Progenitor cell of endocrine pancreas (in vitro differentiated cells): ENCODE measurements around the gene SMCO2. TPM values are rescaled to one million over a fixed set of nuclear protein-coding genes. Genes with fewer than 3 reads are reported as not detected.

Experiments
- DNase-seq: peaks from one replicate; pipeline ENCODE4 v3.0.0; 2021; ENCODE audit warnings: low spot score; ENCODE audit not compliant: unreplicated experiment
- H3K27ac Mint-ChIP-seq: 2 replicates; pipeline ENCODE4 v1.8.0; 2021; ENCODE audit warnings: mild to moderate bottlenecking, moderate library complexity, mixed read lengths
- H3K27me3 Mint-ChIP-seq: 2 replicates; pipeline ENCODE4 v1.8.0; 2021; ENCODE audit warnings: mixed read lengths
- H3K36me3 Mint-ChIP-seq: 2 replicates; pipeline ENCODE4 v1.8.0; 2022; ENCODE audit warnings: mixed read lengths; ENCODE audit not compliant: insufficient read depth
- H3K4me1 Mint-ChIP-seq: 2 replicates; pipeline ENCODE4 v1.8.0; 2021; ENCODE audit warnings: low read depth, mixed read lengths
- H3K4me3 Mint-ChIP-seq: 2 replicates; pipeline ENCODE4 v1.8.0; 2021; ENCODE audit warnings: low read depth, mild to moderate bottlenecking, moderate library complexity, mixed read lengths
- H3K9me3 Mint-ChIP-seq: 2 replicates; pipeline ENCODE4 v1.8.0; 2021; ENCODE audit warnings: low read depth, mixed read lengths
- total RNA-seq: library from RNA; stranded (reverse); gene quantifications from 2 replicates; pipeline ENCODE4 v1.2.1, GENCODE V29; 2021
- TF ChIP-seq, protein P1 (sequence below): fragments of 200-600 bp; sonication (generic); IDR thresholded peaks from one replicate; pipeline ENCODE4 v1.5.0; 2021; ENCODE audit warnings: antibody characterized with exemption, mild to moderate bottlenecking; ENCODE audit not compliant: unreplicated experiment

Gene SMCO2
- total RNA-seq, 1 donor from 2014 or later, result 1.4 TPM

DNA sequence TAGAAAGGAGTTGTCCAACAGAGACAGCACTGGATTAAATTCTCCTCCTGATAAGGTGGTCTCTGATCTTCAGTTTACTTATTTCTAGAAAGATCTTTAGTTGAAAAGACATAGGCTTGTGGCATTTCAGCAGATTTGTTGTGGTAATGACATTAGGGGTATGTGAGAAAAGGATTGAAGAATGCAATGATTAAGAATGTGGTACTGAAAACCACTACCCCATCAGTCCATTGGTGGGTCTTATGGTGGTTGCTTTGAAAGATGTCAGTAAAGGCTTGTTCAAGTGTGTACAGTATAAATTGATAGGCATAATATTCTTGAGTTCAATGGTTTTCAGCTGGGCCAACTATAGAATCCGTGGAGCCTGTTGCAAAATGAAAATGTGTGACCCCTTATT lies 88.2 kb downstream of the SMCO2 start:
- no peak overlapping the region for H3K4me3 Mint-ChIP-seq
- peaks cover 9% of the 10 kb centered on the region for H3K9me3 Mint-ChIP-seq
- peaks cover 7% of the 10 kb centered on the region for H3K4me1 Mint-ChIP-seq
- no peak overlapping the region for H3K27ac Mint-ChIP-seq
- no peak for DNase-seq
- TF ChIP-seq, protein P1, sequence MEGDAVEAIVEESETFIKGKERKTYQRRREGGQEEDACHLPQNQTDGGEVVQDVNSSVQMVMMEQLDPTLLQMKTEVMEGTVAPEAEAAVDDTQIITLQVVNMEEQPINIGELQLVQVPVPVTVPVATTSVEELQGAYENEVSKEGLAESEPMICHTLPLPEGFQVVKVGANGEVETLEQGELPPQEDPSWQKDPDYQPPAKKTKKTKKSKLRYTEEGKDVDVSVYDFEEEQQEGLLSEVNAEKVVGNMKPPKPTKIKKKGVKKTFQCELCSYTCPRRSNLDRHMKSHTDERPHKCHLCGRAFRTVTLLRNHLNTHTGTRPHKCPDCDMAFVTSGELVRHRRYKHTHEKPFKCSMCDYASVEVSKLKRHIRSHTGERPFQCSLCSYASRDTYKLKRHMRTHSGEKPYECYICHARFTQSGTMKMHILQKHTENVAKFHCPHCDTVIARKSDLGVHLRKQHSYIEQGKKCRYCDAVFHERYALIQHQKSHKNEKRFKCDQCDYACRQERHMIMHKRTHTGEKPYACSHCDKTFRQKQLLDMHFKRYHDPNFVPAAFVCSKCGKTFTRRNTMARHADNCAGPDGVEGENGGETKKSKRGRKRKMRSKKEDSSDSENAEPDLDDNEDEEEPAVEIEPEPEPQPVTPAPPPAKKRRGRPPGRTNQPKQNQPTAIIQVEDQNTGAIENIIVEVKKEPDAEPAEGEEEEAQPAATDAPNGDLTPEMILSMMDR, result no peak
- H3K36me3 Mint-ChIP-seq, result peaks cover 23% of the 10 kb centered on the region
- H3K27me3 Mint-ChIP-seq, result no peaks in the 10 kb centered on the region

DNA sequence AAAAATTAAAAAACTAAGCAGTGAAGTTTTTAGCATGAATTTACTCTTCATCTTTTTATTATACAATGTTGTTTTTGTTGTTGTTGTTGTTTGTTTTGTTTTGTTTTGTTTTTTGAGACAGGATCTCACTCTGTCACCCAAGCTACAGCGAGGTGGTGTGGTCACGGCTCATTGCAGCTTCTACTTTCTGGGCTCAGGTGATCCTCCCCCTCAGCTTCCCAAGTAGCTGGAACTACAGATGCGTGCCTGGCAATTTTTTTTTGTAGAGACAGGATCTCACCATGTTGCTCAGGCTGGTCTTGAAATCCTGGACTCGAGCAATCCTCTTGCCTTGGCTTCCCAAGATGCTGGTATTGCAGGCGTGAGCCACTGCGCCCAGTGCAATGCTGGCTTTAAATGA lies 88.8 kb downstream of the SMCO2 start:
- Mint-ChIP-seq H3K4me3 (no peak overlapping the region), H3K27me3 (no peaks in the 10 kb centered on the region), H3K36me3 (peaks cover 22% of the 10 kb centered on the region), H3K27ac (no peak overlapping the region), H3K4me1 (peaks cover 5% of the 10 kb centered on the region), H3K9me3 (peaks cover 9% of the 10 kb centered on the region)
- TF ChIP-seq, protein P1, result no peak
- no peak for DNase-seq

DNA sequence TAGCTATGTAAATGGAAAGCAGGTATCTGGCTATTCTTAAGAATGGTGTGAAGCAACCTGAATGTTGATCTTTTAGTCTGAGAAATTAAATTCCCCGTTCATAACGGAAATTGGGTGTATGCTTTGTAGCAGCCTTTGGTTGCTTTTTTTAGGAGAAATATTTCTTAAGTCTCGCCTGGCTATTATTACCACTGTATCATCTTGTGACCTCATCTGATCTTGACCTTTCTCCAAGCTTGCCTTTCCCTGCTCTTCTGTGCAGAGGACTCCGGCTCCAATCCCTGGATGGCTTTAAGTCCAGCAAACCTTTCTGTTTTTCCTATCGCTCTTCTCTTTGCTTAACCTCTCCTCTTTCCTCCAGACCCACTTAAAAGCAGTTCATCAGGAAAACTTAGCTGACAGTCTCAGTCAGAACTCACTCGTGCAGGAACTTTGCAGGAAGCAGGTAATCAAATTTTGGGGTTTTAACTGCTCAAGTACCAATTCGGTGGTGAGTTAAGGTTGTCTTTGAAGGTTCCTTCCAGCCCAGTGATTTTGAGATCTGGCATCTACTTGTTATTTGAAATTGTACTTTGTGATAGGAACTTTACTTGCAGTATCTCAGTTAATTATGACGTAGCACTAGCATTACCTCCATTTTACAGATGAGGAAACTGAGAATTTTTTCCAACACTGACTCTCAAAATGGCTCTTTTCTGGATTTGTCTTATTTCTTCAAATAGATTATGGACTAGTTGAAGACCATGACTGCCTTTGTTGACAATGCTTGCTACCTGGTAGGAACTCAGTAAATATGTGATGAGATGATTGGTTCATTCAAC lies 91.5 kb downstream of the SMCO2 start:
- H3K9me3 Mint-ChIP-seq, result peaks cover 9% of the 10 kb centered on the region
- no peak for DNase-seq
- peaks cover 10% of the 10 kb centered on the region for H3K4me1 Mint-ChIP-seq
- no peaks in the 10 kb centered on the region for H3K27me3 Mint-ChIP-seq
- TF ChIP-seq, protein P1, result no peak
- no peak overlapping the region for H3K27ac Mint-ChIP-seq
- H3K36me3 Mint-ChIP-seq, result peaks cover 22% of the 10 kb centered on the region
- no peak overlapping the region for H3K4me3 Mint-ChIP-seq

DNA sequence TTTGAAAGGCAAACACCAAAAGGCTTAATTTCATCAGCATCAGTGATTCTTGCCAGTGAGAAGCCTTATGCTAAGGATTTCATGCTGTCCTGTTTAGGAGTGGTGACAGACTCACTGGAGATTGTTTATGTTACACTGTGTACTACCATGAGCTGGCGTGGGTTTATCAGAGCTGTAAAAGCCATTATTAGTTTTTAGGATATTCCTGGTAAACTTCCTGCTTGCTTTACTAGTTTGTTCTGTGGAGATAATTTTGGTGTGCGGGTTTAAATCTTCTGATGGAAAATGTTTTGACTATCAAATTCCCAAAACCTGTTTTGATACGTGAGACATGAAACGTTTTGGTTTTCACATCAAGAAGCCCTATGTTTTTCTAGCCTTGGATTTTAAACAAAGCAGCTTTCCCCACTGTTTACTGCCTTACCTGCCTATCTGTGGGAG lies 92.7 kb downstream of the SMCO2 start:
- no peak for DNase-seq
- H3K27ac Mint-ChIP-seq, result peak overlapping the region; percentile 1
- TF ChIP-seq, protein P1, result no peak
- no peak overlapping the region for H3K4me3 Mint-ChIP-seq
- peaks cover 5% of the 10 kb centered on the region for H3K9me3 Mint-ChIP-seq
- H3K4me1 Mint-ChIP-seq, result peaks cover 10% of the 10 kb centered on the region
- H3K36me3 Mint-ChIP-seq, result peaks cover 16% of the 10 kb centered on the region
- H3K27me3 Mint-ChIP-seq, result no peaks in the 10 kb centered on the region

DNA sequence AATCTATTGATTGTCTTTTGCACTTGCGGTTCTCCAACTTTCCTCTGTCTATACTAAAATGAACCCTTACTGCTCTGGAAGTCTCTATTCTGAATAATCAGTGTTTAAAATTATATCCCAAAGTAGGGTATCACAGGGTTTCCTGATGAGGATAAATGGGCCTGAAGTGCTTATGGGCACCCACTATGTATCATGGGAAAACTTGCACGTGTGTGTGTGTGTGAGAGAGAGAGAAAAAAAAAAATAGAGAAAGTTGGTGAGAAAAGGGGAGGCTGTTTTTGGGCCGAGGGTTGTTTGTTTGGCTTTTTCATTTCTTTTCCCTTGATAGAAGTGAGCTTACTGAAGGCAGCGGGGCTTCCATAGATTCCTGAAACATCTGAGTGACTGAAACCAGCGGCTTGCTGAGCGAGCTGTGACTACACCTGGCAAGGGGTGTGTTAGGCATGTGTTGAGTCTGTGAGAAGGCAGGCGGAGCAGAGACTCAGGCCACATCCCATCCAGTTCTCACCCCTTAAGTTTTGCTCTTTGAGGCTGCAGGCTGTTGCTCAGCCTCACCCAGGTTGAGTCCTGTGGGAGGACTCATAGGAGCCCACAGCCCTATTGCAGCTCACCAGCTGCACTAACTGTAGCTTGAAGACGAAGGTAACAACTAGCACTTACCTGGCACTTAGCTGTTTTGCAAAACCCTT lies 94.6 kb downstream of the SMCO2 start:
- no peak for DNase-seq
- Mint-ChIP-seq H3K36me3 (peaks cover 11% of the 10 kb centered on the region), H3K27ac (peak overlapping the region; percentile 67), H3K4me3 (no peak overlapping the region), H3K27me3 (no peaks in the 10 kb centered on the region), H3K9me3 (peaks cover 6% of the 10 kb centered on the region), H3K4me1 (peaks cover 10% of the 10 kb centered on the region)
- TF ChIP-seq, protein P1, result no peak
